Naive thymus-derived CD4-positive, alpha-beta T cell (primary cell): ENCODE data around the gene ZDHHC17. TPM values are rescaled to one million over a fixed set of nuclear protein-coding genes. Genes with fewer than 3 reads are reported as not detected.
"Not testable (repeated sequence)": the region's sequence is repeated elsewhere in the genome, so short reads cannot be mapped to it uniquely, and the experiment has no call there.

Source experiments
- ATAC-seq: fragments of 150-1000 bp; cut with Tn5 transposase; 2 replicates; pipeline ENCODE4 v1.10.0; 2021; ENCODE audit warnings: mild to moderate bottlenecking, moderate library complexity
- CTCF ChIA-PET: fragments of 350-600 bp; sonication (Branson Sonifier 250); formaldehyde crosslinking; loops from one replicate; lab custom pipeline; 2021; ENCODE audit warnings: antibody characterized with exemption; lab: Charles Lee
- POLR2A ChIA-PET: fragments of 350-600 bp; sonication (Branson Sonifier 250); formaldehyde crosslinking; loops from one replicate; lab custom pipeline; 2021; ENCODE audit warnings: antibody characterized with exemption, inconsistent platforms; lab: Charles Lee
- DNase-seq, 9 donors: peaks; one replicate each; pipeline versions ENCODE4 v3.0.0 to v3.0.0-alpha.2; 2020 to 2022; ENCODE audit warnings: mixed read lengths in 1 of 9
- H3K27ac ChIP-seq: one replicate; pipeline ENCODE4 v1.7.0; 2013; ENCODE audit warnings: mild to moderate bottlenecking, low read depth, low read length, moderate library complexity
- H3K27me3 ChIP-seq, 2 donors: one replicate each; pipeline ENCODE4 v1.7.0; 2013; ENCODE audit warnings: low read length in 2 of 2, mild to moderate bottlenecking in 2 of 2, moderate library complexity in 2 of 2; ENCODE audit not compliant: control insufficient read depth in 2 of 2, insufficient read depth in 2 of 2
- H3K36me3 ChIP-seq, 3 experiments: 1 replicate in 2 of 3; 2 replicates in 1 of 3; pipeline ENCODE4 v1.7.0; 2013; ENCODE audit warnings: low read length in 3 of 3, mild to moderate bottlenecking in 3 of 3, moderate library complexity in 1 of 3; ENCODE audit not compliant: insufficient read depth in 3 of 3, control insufficient read depth in 2 of 3
- H3K4me1 ChIP-seq, 2 donors: one replicate each; pipeline ENCODE4 v1.7.0; 2013; ENCODE audit warnings: low read length in 2 of 2, mild to moderate bottlenecking in 2 of 2, moderate library complexity in 1 of 2; ENCODE audit not compliant: control insufficient read depth in 2 of 2, insufficient read depth in 2 of 2
- H3K4me3 ChIP-seq: 2 replicates; pipeline ENCODE4 v1.7.0; 2013; ENCODE audit warnings: mild to moderate bottlenecking, low read length
- H3K9me3 ChIP-seq, 3 experiments: 1 replicate in 2 of 3; 2 replicates in 1 of 3; pipeline ENCODE4 v1.7.0; 2013; ENCODE audit warnings: low read length in 3 of 3; ENCODE audit not compliant: control insufficient read depth in 2 of 3
- H3K27ac Mint-ChIP-seq, 9 donors: one replicate each; pipeline ENCODE4 v1.8.0; 2020 to 2022; ENCODE audit warnings: mixed read lengths in 9 of 9, mild to moderate bottlenecking in 8 of 9, moderate library complexity in 5 of 9, inconsistent platforms in 2 of 9
- H3K27me3 Mint-ChIP-seq, 5 donors: one replicate each; pipeline ENCODE4 v1.8.0; 2021 to 2022; ENCODE audit warnings: mixed read lengths in 5 of 5, mild to moderate bottlenecking in 1 of 5
- H3K36me3 Mint-ChIP-seq, 5 donors: one replicate each; pipeline ENCODE4 v1.8.0; 2020 to 2022; ENCODE audit warnings: mixed read lengths in 5 of 5, mild to moderate bottlenecking in 3 of 5, inconsistent platforms in 1 of 5
- H3K4me1 Mint-ChIP-seq, 7 donors: one replicate each; pipeline ENCODE4 v1.8.0; 2020 to 2022; ENCODE audit warnings: mixed read lengths in 7 of 7, mild to moderate bottlenecking in 3 of 7, inconsistent platforms in 1 of 7
- H3K4me3 Mint-ChIP-seq, 10 donors: one replicate each; pipeline ENCODE4 v1.8.0; 2020 to 2022; ENCODE audit warnings: mild to moderate bottlenecking in 10 of 10, mixed read lengths in 10 of 10, moderate library complexity in 6 of 10, inconsistent platforms in 2 of 10
- H3K9me3 Mint-ChIP-seq, 11 donors: one replicate each; pipeline ENCODE4 v1.8.0; 2020 to 2022; ENCODE audit warnings: mixed read lengths in 11 of 11, mild to moderate bottlenecking in 4 of 11, inconsistent platforms in 1 of 11, moderate library complexity in 1 of 11
- intact Hi-C, 2 donors: fragments of 100-400 bp; cut with micrococcal nuclease; formaldehyde crosslinking; loops; one replicate each; pipeline ENCODE4 v1.15.1; 2023
- polyA plus RNA-seq, 2 donors: library from polyadenylated mRNA; unstranded; fragments of 300-500 nt; fragmentation: Illumina TruSeq; gene quantifications; one replicate each; pipeline ENCODE4 v1.2.3, GENCODE V29; 2021
- total RNA-seq, 6 experiments: library from RNA in 5 of 6; stranded (reverse) in 5 of 6; gene quantifications; 1 replicate in 5 of 6; 2 replicates in 1 of 6; pipeline ENCODE4 v1.2.3 and lab custom pipeline; 2021 to 2026

Gene ZDHHC17
- total and polyA plus RNA-seq, 7 experiments from 2014 or later = 12.4 to 60.9 (median 47.9) TPM

DNA sequence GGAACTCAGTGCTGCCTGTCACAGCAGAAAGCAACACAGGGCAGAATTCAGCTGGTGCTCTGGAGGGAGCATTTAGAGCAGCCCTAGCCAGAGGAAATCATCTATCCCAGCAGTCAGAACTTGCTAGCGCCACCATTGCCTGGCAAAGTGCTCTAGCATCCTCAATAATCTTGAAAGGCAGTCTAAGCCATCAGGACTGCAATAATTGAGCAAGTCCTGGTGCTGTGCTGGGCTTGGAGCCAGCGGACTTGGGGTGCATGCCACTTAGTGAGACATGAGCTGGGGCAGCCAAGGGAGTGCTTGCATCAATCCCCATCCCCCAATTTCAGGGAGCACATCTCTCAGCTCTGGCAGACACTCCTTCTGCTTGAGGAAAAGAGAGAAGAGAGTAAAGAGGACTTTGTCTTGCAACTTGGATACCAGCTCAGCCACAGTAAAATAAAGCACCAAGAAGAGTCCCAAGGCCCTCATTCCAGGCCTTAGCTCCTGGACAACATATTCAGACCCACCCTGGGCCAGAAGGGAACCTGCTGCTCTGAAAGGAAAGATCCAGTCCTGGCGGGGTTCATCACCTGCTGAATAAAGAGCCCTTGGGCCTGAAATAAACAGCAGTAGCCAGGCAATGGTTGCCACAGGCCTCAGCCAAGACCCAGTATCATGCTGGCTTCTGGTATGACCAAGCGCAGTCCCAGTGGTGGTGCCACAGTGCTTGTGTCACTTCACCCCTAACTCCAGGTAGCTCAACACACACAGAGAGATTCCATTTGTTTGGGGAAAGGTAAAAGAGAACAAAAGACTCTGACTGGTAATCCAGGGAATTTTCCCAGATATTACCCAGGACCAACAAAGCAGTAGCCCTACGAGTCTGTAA is 44.5 kb upstream of the ZDHHC17 start:
- H3K4me3 Mint-ChIP-seq = no peak overlapping the region
- DNase-seq (no peak), ATAC-seq (no peak)
- POLR2A ChIA-PET = interaction anchor here (0.6 to 0.7 kb wide), 2 partner anchors 8 to 50 kb away, joined by 3 read pairs; no protein-coding TSS in a partner anchor
- H3K4me1 ChIP-seq = no peaks in the 10 kb centered on the region
- H3K27me3 ChIP-seq = no peaks in the 10 kb centered on the region
- H3K36me3 Mint-ChIP-seq = no peaks in the 10 kb centered on the region
- no peaks in the 10 kb centered on the region for H3K9me3 Mint-ChIP-seq
- no peaks in the 10 kb centered on the region for H3K4me1 Mint-ChIP-seq
- no peaks in the 10 kb centered on the region for H3K9me3 ChIP-seq
- no peak overlapping the region for H3K27ac ChIP-seq
- H3K27ac Mint-ChIP-seq = no peak overlapping the region
- intact Hi-C loops = no loop called here
- CTCF ChIA-PET = no interaction called here
- peaks cover 0 to 5% (median 3%) of the 10 kb centered on the region in 5 donors for H3K27me3 Mint-ChIP-seq
- H3K36me3 ChIP-seq = no peaks in the 10 kb centered on the region
- H3K4me3 ChIP-seq = no peak overlapping the region

DNA sequence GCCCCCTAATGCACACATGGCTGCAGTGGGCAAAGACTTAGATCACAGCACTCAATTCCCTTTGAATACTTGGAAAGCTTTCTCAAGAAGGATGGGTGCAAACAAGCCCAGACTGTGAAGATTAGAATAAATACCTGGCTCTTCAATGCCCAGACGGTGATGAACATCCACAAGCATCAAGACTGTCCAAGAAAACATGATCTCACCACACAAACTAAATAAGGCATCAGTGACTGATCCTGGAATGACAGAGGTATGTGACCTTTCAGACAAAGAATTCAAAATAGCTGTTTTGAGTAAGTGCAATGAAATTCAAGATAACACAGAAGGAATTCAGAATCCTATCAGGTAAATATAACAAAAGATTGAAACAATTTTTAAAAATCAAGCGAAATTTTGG is 43.8 kb upstream of the ZDHHC17 start:
- H3K27ac Mint-ChIP-seq = no peak overlapping the region
- Histone ChIP-seq H3K4me1 (no peaks in the 10 kb centered on the region), H3K27ac (no peak overlapping the region), H3K9me3 (no peaks in the 10 kb centered on the region), H3K4me3 (no peak overlapping the region), H3K27me3 (no peaks in the 10 kb centered on the region), H3K36me3 (no peaks in the 10 kb centered on the region)
- intact Hi-C loops = no loop called here
- H3K9me3 Mint-ChIP-seq = no peaks in the 10 kb centered on the region
- POLR2A ChIA-PET = interaction anchor here (0.7 kb wide), 1 partner anchor 9 kb away, joined by 3 read pairs; no protein-coding TSS in a partner anchor
- no peak for DNase-seq
- ATAC-seq = no peak
- H3K27me3 Mint-ChIP-seq = peaks cover 0 to 5% (median 3%) of the 10 kb centered on the region in 5 donors
- H3K36me3 Mint-ChIP-seq = no peaks in the 10 kb centered on the region
- H3K4me3 Mint-ChIP-seq = no peak overlapping the region
- H3K4me1 Mint-ChIP-seq = no peaks in the 10 kb centered on the region
- CTCF ChIA-PET = no interaction called here

DNA sequence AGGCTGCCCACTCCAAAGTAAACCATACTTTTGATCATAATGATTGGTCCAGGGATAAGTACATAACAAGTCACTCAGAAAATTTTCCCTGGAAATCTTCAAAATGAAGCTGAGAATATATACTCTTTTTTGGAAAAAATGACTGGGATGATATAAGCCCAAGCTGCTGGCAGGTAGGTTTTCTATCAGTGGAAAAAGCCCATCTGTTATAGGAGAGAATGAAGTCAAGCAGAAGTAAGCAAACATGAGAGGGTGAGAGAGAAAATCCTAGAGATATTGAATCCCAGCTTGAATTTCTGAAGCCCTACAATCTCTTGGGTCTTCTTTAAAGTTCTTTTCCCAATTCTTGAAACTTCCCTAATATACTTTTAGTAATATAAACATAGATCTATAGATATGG is 37.3 kb upstream of the ZDHHC17 start:
- Histone ChIP-seq H3K36me3 (no peaks in the 10 kb centered on the region), H3K4me3 (no peak overlapping the region), H3K27me3 (no peaks in the 10 kb centered on the region), H3K4me1 (no peaks in the 10 kb centered on the region), H3K27ac (no peak overlapping the region), H3K9me3 (no peaks in the 10 kb centered on the region)
- Mint-ChIP-seq H3K4me1 (no peaks in the 10 kb centered on the region), H3K4me3 (no peak overlapping the region), H3K9me3 (no peaks in the 10 kb centered on the region), H3K27ac (no peak overlapping the region), H3K36me3 (no peaks in the 10 kb centered on the region), H3K27me3 (no peaks in the 10 kb centered on the region)
- ATAC-seq (no peak), DNase-seq (no peak)
- intact Hi-C loops = no loop called here
- ChIA-PET POLR2A (interaction anchor here (0.8 kb wide), 1 partner anchor 30 kb away, joined by 3 read pairs; no protein-coding TSS in a partner anchor), CTCF (interaction anchor here (0.6 kb wide), 1 partner anchor 27 kb away, joined by 3 read pairs; no protein-coding TSS in a partner anchor)

DNA sequence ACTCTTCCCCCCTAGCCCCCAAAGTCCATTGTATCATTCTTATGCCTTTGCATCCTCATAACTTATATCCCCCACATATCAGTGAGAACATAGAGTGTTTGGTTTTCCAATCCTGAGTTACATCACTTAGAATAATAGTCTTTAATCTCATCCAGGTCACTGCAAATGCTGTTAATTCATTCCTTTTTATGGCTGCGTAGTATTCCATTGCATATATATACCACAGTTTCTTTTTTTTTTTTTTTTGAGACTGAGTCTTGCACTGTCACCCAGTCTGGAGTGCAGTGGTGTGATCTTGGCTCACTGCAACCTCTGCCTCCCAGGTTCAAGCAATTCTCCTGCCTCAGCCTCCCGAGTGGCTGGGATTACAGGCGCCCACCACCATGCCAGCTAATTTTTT is 31.7 kb upstream of the ZDHHC17 start:
- H3K4me3 ChIP-seq, POLR2A ChIA-PET, H3K9me3 ChIP-seq, H3K36me3 ChIP-seq, DNase-seq, intact Hi-C loops, H3K27ac ChIP-seq, ATAC-seq, CTCF ChIA-PET, H3K27me3 ChIP-seq, H3K4me1 Mint-ChIP-seq, H3K27ac Mint-ChIP-seq, H3K27me3 Mint-ChIP-seq, H3K4me1 ChIP-seq, H3K4me3 Mint-ChIP-seq: not testable (repeated sequence)
- peaks cover 0 to 13% (median 9%) of the 10 kb centered on the region in 5 donors for H3K36me3 Mint-ChIP-seq
- peaks cover 5 to 25% (median 13%) of the 10 kb centered on the region in 11 donors for H3K9me3 Mint-ChIP-seq

DNA sequence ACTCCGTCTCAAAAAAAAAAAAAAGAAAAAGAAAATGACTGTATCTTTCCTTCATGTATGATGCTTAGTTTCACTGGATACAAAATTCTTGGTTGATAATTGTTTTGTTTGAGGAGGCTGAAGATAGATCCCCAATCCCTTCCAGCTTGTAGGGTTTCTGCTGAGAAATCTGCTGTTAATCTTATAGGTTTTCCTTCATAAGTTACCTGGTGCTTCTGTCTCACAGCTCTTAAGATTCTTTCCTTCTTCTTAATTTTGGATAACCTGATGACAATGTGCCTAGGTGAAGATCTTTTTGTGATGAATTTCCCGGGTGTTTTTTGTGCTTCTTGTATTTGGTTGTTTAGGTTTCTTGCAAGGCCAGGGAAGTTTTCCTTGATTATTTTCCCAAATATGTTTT is 26.2 kb upstream of the ZDHHC17 start:
- H3K4me3 Mint-ChIP-seq, H3K4me1 ChIP-seq, H3K27me3 ChIP-seq, H3K9me3 ChIP-seq, H3K4me1 Mint-ChIP-seq, CTCF ChIA-PET, POLR2A ChIA-PET, H3K36me3 ChIP-seq, intact Hi-C loops, H3K27ac ChIP-seq, DNase-seq, H3K27ac Mint-ChIP-seq, ATAC-seq, H3K4me3 ChIP-seq: not testable (repeated sequence)
- H3K36me3 Mint-ChIP-seq = peaks cover 0 to 22% (median 10%) of the 10 kb centered on the region in 5 donors
- peaks cover 0 to 10% (median 7%) of the 10 kb centered on the region in 5 donors for H3K27me3 Mint-ChIP-seq
- peaks cover 8 to 34% (median 22%) of the 10 kb centered on the region in 11 donors for H3K9me3 Mint-ChIP-seq

DNA sequence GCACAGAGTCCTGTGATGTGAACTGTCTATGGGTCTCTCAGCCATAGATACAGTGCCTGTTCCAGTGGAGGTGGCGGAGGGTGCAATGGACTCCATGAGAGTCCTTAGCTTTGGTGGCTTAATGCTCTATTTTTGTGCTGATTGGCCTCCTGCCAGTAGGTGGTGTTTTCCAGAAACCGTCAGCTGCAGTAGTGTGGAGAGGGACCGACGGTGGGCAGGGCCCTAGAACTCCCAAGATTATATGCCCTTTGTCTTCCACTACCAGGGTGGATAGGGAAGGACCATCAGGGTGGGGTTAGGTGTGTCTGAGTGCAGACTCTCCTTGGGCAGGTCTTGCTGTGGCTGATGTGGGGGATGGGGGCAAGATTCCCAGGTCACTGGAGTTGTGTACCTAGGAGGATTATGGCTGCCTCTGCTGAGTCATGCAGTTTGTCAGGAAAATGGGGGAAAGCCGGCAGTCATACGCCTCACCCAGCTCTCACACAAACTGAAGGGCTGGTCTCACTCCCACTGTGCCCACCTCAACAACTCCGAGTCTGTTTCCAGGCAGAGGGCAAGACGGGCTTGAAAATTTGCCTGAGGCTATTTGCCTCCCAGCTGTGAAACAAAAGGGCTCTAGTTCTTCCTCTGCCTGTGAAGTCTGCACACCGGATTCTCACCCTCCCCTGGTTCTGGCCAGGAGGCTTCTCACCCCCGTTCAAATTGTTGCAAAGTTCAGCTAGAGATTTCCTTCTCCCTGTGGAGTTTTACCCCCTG is 24.9 kb upstream of the ZDHHC17 start:
- H3K4me1 ChIP-seq = no peaks in the 10 kb centered on the region
- Mint-ChIP-seq H3K9me3 (peaks cover 8 to 27% (median 17%) of the 10 kb centered on the region in 11 donors), H3K27ac (no peak overlapping the region), H3K27me3 (peaks cover 2 to 12% (median 9%) of the 10 kb centered on the region in 5 donors), H3K36me3 (peaks cover 0 to 22% (median 9%) of the 10 kb centered on the region in 5 donors), H3K4me3 (no peak overlapping the region), H3K4me1 (peaks cover 0 to 2% (median 0%) of the 10 kb centered on the region in 7 donors)
- ChIA-PET CTCF (interaction anchor here (0.6 kb wide), 1 partner anchor 49 kb away, joined by 3 read pairs; no protein-coding TSS in a partner anchor), POLR2A (no interaction called here)
- intact Hi-C loops = no loop called here
- ATAC-seq (no peak), DNase-seq (no peak)
- no peak overlapping the region for H3K27ac ChIP-seq
- H3K4me3 ChIP-seq = no peak overlapping the region
- H3K27me3 ChIP-seq = no peaks in the 10 kb centered on the region
- no peaks in the 10 kb centered on the region for H3K36me3 ChIP-seq
- H3K9me3 ChIP-seq = no peaks in the 10 kb centered on the region
